Cortex of kidney (tissue), 1 donor: ENCODE measurements around the gene ZDHHC21.
"Not testable (repeated sequence)": the region's sequence is repeated elsewhere in the genome, so short reads cannot be mapped to it uniquely, and the experiment has no call there.

Experiments used
- DNase-seq: peaks from one replicate; lab custom pipeline; 2025; lab: John Stamatoyannopoulos, UW

ZDHHC21 gene

DNA sequence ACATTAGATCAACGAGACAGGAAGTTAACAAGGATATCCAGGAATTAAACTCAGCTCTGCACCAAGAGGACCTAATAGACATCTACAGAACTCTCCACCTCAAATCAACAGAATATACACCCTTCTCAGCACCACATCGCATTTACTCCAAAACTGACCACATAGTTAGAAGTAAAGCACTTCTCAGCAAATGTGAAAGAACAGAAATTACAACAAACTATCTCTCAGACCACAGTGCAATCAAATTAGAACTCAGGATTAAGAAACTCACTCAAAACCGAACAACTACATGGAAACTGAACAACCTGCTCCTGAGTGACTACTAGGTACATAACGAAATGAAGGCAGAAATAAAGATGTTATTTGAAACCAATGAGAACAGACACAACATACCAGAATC lies 10.6 kb downstream of the ZDHHC21 start:
- DNase-seq = not testable (repeated sequence)

DNA sequence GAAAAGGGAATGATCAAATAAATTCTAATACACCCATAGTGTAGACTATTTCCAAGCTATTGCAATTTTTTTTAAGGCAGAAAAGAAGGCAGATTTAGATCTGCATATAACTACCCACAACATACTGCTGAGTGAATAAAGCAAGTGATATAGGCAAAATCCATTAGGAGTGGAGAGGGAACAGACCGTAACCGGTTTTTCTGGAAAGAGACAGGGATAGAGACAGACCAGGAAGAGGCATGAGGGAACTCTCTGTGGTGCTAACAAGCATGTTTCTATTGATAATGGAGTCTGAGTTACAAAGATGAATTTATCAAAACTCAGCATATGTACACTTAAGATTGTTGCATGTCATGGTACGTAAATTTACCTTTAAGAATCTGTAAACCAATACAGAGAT lies 14.5 kb downstream of the ZDHHC21 start:
- DNase-seq = no peak

DNA sequence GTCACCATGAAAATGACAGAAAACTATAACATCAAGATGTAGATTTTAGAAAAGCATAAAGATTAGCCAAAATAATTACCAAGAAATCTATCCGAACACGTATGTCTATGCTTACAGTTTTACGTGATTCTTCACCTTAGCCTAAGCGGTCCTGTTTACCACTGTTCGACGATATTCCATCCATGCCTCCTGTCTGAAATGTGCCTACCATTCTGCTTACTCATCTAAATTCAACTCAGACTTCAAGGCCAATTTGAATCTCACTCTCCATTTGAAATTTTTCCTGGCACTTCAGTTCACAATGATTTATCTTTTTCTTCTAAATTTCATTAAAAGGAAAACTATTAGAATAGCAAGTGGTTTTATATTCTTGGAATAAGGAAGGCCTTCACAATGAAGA lies 15.4 kb downstream of the ZDHHC21 start:
- no peak for DNase-seq

DNA sequence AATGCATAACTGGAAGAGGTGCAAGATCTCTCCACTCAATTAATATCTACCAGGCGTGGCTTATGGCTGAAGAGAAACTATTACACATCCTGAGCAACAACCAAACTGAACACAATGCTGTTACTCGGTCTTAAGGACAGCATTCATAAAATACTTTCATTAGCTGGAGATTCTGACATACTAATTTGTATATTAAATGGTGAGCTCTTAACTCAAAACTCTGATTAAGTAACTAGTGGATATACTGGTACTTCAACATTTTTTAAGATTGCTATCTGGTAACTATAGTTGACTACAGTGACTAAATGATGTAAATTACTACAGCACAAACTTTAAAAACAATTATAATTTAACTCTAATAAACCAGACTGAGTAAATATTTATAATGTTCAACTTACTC lies 15.8 kb downstream of the ZDHHC21 start:
- no peak for DNase-seq

DNA sequence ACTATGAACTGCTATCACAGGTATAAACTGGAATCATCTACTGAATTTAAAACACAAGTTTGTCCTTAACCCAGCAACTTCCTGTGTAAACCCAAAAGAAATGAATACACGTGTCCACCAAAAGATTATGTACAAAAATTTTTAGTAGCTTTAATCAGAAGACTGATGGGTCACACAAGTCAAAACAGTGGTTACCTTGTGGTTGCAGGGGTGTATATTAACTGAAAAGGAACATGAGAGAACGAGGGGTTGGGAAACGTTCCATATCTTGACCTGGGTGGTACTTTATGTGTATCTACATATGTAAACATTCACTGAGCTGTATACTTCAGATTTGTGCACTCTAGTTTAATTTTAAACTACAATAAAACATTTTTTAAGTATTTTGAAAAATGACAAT lies 18.6 kb downstream of the ZDHHC21 start:
- no peak for DNase-seq

DNA sequence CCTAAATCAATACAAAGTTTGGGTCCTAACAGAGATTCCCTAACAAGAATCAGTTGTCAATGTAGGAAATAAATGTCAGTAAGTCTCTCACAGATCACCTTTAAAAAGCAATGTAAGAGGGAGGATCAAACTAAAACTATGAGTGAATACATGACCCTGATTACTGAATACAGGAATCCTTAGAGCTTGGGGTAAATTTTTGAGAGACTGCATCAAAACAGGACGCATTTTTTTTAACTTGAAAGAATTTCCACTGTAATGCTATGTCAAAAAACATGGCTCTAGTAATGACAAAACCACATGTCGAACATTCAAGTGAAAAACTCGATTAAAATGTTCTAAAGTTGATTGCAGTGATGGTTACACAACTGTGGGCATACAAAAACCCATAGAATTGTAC lies 21.9 kb downstream of the ZDHHC21 start:
- DNase-seq = no peak

DNA sequence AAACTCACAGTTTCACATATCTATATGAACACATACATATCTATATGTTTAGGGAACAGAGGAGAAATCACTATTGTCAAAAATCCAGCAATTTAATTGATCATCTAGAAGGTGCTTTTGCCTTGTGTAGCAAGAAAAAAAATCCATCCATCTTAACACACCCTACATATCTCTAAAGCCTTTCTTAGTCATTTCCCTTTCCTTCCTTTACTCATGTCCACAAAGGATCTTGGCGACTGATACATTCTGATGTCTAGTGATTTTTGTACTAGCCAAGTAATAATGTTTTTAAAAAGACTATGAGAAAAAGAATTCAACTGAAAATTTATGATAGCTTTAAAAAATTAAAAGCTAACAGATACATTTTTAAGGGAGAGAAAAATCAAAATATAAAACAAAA lies 22.5 kb downstream of the ZDHHC21 start:
- no peak for DNase-seq

DNA sequence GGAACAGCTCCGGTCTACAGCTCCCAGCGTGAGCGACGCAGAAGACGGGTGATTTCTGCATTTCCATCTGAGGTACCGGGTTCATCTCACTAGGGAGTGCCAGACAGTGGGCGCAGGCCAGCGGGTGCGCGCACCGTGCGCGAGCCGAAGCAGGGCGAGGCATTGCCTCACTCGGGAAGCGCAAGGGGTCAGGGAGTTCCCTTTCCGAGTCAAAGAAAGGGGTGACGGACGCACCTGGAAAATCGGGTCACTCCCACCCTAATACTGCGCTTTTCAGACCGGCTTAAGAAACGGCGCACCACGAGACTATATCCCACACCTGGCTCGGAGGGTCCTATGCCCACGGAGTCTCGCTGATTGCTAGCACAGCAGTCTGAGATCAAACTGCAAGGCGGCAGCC lies 29.2 kb downstream of the ZDHHC21 start:
- not testable (repeated sequence) for DNase-seq

DNA sequence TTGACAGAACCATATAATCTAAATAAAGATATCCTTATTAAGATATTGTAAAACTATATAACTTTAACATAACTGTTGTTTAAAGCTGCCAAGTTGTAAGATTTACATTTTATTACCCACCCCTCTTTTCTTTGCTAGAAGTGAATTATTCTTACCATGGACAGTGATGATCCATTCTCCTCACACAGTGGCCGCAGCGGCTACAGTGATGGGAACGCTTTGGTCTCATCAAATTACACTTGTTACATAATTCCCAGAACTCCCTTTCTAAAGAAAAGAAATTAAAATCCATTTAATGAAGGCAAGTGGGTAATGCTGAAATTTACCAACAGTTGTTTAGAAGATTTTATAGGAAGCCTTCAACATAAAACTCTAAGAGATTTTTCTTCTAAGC lies 31.2 kb downstream of the ZDHHC21 start:
- DNase-seq = no peak

DNA sequence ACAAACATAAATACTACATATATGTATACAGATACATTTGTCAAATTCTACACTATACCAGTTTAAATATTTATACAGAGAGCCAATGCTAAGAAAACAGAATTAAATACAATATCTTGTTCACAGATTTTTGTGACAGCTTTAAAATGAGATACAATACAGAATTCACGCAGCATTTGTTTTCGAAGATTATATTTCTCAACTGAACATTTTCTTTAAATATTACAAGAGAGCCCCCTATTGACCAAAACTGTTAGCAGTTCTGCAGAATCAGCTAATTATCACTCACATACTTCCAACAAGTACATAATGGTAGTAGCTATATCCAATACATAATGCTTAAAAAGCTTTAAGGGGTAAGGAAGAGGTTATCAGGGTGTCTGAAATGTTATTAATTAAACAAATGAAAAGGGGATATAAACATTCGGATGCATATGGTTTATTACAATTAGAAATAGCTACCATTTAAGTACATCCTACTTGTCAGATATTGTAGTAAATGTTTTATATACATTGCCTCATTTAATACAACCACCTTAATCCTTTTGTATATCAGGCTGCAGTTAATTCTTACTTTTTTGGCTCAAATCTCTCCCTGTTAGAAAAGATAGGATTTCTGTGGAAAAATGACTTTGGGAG lies 31.7 kb downstream of the ZDHHC21 start:
- no peak for DNase-seq

DNA sequence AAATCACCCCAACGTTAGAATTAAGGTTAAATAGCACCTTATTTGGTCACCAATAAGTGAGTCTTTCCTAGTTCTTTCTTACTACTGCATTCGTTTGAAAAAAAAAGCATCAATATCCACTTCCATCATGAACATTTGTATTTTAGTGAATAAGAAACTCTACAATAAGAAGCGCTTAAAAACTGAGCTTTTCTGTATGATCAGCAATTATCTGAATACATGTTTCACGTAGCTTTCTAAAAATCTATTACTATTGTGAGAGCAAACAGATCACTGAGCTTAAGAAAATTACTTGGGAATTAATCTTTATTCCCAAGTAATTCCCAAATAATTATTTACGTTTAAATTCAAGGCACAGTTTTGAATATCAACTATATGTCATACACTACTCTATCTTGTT lies 32.5 kb downstream of the ZDHHC21 start:
- DNase-seq = no peak

DNA sequence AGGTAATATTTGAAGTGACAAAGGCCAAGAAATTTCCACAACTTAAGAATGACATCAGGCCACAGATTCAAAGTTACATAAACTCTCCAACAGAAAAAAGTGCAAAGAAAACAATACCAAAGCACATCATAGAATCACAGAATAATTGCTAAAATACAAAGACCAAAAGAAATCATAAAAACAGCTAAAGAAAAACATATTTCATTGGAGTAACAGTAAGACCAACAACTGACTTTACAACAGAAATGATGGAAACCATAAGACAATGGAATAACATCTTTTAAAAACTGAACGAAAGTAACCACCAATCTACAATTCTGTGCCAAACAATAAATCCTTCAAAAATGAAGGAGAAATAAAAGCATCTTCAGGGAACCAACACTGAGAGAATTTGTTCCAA lies 38.3 kb downstream of the ZDHHC21 start:
- DNase-seq = no peak

DNA sequence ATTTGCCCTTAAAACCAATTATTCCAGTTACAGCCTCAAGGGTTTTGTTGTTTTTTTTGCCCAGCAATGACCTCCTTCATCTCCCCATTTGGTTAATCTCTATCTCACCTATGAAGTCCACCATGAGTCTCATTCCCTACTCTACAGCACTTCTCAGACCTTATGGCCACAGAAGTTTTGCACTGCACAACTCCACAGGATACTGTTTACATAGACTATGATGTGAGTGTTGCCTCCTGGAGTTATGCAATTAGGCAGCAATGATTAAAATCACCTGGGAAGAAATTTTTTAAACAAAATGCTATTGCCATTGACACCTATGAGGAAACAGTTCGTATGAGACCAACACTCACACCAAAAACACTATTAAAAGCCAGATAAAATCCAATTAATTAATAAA lies 39.7 kb downstream of the ZDHHC21 start:
- DNase-seq = no peak

DNA sequence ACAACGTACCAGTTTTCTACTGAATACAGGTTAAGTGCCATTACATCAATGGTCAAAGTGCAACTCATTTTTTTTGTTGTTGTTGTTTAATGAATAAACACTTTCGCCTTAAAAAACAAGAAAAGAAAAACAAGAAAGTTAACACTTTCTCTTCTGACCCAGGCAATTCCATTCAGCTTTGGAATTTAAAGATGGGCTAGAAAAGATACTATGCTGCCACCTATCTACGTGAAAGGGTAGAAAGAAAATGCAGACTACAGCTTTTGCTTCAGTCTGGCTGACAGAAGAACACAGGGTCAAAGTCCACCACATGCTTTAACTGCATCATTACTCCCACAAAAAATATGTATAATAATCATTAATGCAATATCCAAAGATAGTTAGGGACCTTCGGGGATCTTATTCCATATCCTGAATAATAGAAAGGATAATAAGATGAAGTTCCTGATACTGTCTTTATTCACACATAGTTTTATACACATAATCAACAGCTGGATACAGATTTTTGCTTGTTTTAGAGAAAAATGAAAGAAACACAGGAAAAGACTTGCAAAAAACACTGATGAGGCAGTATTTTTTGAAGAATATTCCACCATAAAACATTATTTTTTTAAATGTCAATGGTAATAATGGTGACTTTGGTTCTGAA lies 40.4 kb downstream of the ZDHHC21 start:
- DNase-seq = no peak

DNA sequence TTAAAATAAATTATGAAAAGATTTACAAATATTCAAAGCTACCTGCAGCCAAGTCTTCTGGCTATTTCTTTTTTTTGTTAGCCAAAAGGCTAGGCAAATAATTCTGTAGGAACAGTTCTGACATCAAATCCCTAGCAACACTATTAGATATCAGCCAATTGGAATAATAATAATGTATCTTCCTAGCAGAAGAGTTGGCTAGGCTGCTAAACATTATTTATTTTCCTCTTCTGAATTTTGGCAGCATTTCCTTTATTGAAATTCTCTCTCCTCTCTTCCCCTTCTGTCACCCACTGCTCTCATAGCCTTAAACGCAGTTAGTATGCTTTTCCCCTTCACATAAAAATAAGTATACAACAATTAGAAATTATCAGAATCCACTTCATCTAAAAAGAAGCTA lies 42.6 kb downstream of the ZDHHC21 start:
- DNase-seq = no peak

DNA sequence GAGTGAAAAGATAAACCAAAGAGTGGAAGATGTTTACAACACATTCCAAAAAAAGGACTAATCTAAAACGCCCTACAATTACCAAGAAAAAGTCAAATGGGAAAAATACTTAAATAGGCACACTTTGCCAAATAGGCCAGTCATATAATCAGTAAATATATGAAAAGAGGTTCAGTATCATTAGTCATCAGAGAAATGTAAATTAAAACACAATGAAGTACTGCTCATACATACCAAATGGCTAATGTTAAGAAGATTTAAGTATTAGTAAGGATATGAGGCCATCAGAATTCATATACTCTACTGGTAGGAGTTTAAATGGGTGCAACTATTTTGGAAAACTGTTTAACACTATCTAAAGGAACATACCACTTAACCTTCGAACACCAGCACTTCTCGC lies 47.6 kb downstream of the ZDHHC21 start:
- no peak for DNase-seq

DNA sequence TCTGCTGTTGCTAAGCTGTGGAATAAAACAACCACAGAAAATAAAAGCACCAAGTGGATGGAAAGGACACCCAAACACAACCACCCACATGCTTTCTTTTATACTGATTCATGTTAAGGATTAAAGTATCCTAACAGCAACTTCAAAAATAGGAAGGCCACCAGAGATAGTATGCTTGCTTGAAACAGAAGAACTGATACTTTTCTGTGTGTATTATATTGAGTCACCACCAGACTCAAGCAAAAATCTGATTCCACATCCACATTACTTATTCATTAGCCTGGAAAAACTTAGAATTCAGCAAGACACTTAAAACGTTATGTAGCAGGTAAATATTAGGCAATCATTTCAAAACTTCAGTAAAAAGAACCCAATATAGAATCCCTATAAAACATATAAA lies 52.3 kb downstream of the ZDHHC21 start:
- DNase-seq = no peak

DNA sequence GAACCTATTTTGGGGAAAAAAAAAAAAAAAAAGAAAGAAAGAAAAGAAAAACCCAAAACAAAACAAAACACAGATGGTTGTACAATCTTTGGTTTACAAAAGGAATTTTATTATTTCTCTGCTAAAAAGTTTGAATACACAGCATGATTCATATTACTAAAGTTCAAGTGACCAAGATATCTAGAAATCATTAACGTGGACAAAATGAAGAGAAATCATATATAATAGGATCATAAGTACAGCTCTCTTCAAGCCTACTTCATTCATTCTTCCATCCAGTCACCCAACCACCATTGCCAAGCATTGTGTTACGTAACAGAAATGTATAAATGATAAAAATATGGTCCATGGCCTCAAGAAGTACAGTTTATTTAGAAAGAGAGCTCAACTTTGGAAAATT lies 52.9 kb downstream of the ZDHHC21 start:
- DNase-seq = no peak

DNA sequence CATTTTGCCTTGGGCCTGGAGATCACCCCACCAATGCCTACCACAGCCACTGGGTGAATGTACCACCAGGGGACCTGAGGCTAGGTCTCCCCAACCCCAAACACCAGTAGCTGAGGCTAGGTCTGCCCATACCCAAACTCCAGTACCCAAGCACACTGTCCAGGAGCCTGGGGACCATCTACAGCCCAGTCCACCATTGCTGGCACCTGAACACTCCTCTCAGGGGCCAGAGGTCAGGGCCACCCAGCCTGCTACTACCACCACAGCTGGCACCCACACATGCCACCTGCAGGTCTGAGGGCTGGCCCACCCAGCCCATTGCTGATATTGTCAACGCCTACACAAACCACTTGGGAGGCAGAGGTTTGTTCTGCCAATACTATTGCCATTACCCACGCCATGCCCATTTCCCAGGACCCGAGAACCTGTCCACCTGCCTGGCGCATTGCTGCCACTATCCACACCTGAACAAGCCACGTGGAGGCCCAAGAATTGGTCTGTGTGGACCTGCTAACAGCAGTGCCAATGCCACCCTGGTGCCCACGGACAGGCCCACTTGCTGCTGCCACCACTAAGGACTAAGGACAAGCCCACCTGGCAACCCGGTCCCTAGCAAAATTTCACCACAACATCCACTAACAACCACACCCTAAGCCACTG lies 59.2 kb downstream of the ZDHHC21 start:
- no peak for DNase-seq

DNA sequence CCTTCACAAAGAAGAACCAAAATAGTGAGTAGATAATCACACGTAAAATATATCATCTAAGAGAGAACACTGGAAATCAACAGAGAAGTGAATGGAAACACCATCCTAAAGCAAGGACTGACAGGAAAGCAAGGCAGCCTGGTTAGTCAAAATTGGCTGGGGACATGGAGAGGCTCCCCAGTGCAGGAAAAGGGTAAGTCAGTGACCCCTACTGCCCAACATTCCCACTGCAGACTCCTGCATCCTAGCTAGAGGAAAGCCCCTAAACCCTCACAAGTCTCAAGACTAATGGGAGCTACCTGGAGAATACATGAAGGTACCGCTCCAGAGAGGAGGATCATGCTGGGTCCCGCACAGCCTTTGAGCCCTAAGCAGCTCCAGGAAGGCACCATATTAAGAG lies 60.1 kb downstream of the ZDHHC21 start:
- DNase-seq = no peak

DNA sequence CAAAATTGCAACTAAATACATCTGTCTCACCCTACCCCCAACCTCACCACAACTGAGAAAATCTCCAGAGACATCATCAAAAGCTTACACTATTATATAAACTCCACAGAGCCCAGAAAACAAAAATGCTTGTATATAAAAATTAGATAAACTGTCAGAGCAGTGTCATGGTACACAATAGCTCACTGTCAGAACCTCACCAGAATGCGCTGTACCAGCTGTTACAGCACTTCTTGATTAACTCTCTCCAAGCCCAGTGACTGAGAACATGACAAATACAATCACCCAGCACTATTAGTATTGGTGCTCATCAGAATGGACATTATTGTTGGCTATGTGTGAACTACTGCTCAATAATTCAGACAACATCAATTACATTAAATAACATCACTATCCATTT lies 65.7 kb downstream of the ZDHHC21 start:
- no peak for DNase-seq

DNA sequence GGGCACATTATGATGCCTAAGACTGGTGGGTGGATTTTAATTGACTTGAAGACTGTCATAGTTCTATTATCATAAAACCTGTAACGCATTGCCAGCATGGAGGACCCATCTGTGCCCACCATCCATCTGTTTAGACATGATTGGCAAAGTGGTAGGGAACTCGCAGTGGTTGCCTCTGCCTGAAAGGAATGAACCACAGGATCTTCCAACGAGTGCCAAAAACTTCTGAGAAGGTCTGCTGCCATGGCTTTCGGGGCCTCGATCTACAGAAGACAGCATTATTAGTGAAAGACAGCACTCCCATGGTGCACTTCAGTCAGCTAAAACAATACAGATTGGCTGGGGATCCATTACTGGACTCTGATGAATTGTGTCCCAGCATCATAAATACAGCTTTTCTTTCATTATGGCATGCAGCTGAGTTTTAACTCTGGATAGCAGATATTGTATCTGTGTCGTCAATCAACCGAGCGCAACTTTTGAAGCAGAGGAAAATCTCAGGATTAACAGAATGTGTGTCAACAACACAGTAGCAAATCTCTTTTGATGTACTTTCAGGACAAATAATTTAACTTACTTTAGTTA lies 74.3 kb downstream of the ZDHHC21 start:
- DNase-seq = no peak
